CD8-positive, alpha-beta memory T cell (primary cell): ENCODE measurements around the gene CFL1. TPM values are rescaled to one million over a fixed set of nuclear protein-coding genes. Genes with fewer than 3 reads are reported as not detected.

Experiments used
- CTCF ChIA-PET: fragments of 350-600 bp; sonication (Branson Sonifier 250); formaldehyde crosslinking; loops from one replicate; lab custom pipeline; 2021; ENCODE audit warnings: antibody characterized with exemption; lab: Charles Lee
- POLR2A ChIA-PET: fragments of 350-600 bp; sonication (Branson Sonifier 250); formaldehyde crosslinking; loops from one replicate; lab custom pipeline; 2021; ENCODE audit warnings: antibody characterized with exemption; lab: Charles Lee
- DNase-seq, 5 donors: peaks; one replicate each; pipeline versions ENCODE4 v3.0.0 to v3.0.0-alpha.2; 2020 to 2022; ENCODE audit warnings: mixed read lengths in 1 of 5
- H3K27ac ChIP-seq: one replicate; pipeline ENCODE4 v1.7.0; 2013; ENCODE audit warnings: low read depth, mild to moderate bottlenecking, low read length, moderate library complexity
- H3K27me3 ChIP-seq: 2 replicates; pipeline ENCODE4 v1.7.0; 2013; ENCODE audit warnings: low read length, mild to moderate bottlenecking; ENCODE audit not compliant: insufficient read depth, poor library complexity, severe bottlenecking
- H3K36me3 ChIP-seq: 2 replicates; pipeline ENCODE4 v1.7.0; 2013; ENCODE audit warnings: mild to moderate bottlenecking, low read length, moderate library complexity; ENCODE audit not compliant: insufficient read depth
- H3K4me1 ChIP-seq: 2 replicates; pipeline ENCODE4 v1.7.0; 2013; ENCODE audit warnings: mild to moderate bottlenecking, low read length, moderate library complexity; ENCODE audit not compliant: insufficient read depth
- H3K4me3 ChIP-seq: 2 replicates; pipeline ENCODE4 v1.7.0; 2013; ENCODE audit warnings: mild to moderate bottlenecking, low read length
- H3K9me3 ChIP-seq: 2 replicates; pipeline ENCODE4 v1.7.0; 2013; ENCODE audit warnings: mild to moderate bottlenecking, low read length
- H3K27ac Mint-ChIP-seq, 8 donors: one replicate each; pipeline ENCODE4 v1.8.0; 2020 to 2021; ENCODE audit warnings: mixed read lengths in 8 of 8, mild to moderate bottlenecking in 6 of 8, inconsistent platforms in 3 of 8, moderate library complexity in 3 of 8
- H3K27me3 Mint-ChIP-seq, 2 donors: one replicate each; pipeline ENCODE4 v1.8.0; 2020 to 2021; ENCODE audit warnings: mixed read lengths in 2 of 2, mild to moderate bottlenecking in 1 of 2, moderate library complexity in 1 of 2
- H3K36me3 Mint-ChIP-seq, 3 donors: one replicate each; pipeline ENCODE4 v1.8.0; 2020 to 2021; ENCODE audit warnings: mixed read lengths in 3 of 3, inconsistent platforms in 1 of 3, mild to moderate bottlenecking in 1 of 3
- H3K4me1 Mint-ChIP-seq, 3 donors: one replicate each; pipeline ENCODE4 v1.8.0; 2020 to 2021; ENCODE audit warnings: mixed read lengths in 3 of 3, inconsistent platforms in 1 of 3, mild to moderate bottlenecking in 1 of 3
- H3K4me3 Mint-ChIP-seq, 7 donors: one replicate each; pipeline ENCODE4 v1.8.0; 2020 to 2021; ENCODE audit warnings: mixed read lengths in 7 of 7, mild to moderate bottlenecking in 6 of 7, moderate library complexity in 4 of 7, inconsistent platforms in 2 of 7
- H3K9me3 Mint-ChIP-seq, 5 donors: one replicate each; pipeline ENCODE4 v1.8.0; 2020 to 2022; ENCODE audit warnings: mixed read lengths in 5 of 5, mild to moderate bottlenecking in 3 of 5, moderate library complexity in 2 of 5, inconsistent platforms in 1 of 5
- polyA plus RNA-seq: library from polyadenylated mRNA; unstranded; fragments of 300-500 nt; fragmentation: Illumina TruSeq; gene quantifications from one replicate; pipeline ENCODE4 v1.2.3, GENCODE V29; 2021
- total RNA-seq, 2 experiments: library from RNA; stranded (reverse); gene quantifications; one replicate each; pipeline ENCODE4 v1.2.3, GENCODE V29; 2021

Gene CFL1
- total and polyA plus RNA-seq, 3 experiments from 2014 or later, result 1,172 to 3,347 (median 1,226) TPM

DNA sequence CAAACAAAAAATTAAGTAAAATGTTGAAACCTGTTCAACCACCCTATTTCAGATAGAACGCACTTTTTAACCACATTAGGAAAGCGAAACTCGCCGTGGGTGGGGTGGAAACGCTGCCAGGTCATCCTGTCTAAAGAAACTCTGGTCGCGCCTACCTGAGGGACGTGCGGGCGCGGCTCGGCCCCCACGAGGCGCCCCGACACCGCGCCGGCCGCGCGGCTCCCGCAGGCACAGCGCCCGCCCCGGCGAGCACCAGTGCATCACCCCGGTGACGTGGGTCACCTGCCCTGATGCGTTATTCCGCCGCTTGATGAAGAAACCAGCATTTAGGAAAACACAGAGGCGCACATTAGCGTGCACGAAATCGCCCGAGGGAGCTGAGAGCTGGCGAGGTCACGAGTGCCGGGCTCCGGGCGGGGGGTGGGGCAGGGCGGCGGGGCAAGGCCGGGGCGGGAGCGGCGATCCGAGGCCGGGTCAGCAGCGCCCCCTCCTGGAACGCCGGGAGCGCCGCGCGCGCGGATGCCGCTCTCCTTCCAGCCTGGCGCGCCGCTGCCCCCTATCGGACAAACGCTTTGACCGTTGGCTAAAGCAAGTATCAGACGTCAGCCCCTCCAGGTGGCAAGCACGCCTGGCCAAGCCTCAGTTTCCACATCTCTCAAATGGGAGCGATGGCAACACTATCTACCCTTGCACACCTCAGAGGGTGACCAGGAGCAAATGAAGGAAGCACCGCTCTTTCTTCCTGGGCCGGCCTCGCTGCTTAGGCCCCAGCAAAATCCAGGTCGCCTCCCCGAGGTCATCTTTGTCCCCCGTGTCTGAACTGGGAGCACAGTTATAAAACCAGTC is 39.9 kb downstream of the CFL1 start:
- H3K27me3 Mint-ChIP-seq, result no peaks in the 10 kb centered on the region
- peak overlapping the region; percentile 62 for H3K4me3 ChIP-seq
- H3K27ac Mint-ChIP-seq, result peak overlapping the region in 7 of 8 donors; percentile 70 to 90 (median 77)
- no peaks in the 10 kb centered on the region for H3K9me3 Mint-ChIP-seq
- no peaks in the 10 kb centered on the region for H3K36me3 ChIP-seq
- CTCF ChIA-PET, result interaction anchor here (0.5 to 5.0 kb wide), 25 partner anchors 10 to 692 kb away, joined by 3 to 50 read pairs (median 5); partner anchors contain the start of genes AP5B1, FIBP, KAT5 and SNX32
- no peaks in the 10 kb centered on the region for H3K9me3 ChIP-seq
- H3K4me1 ChIP-seq, result peaks cover 10% of the 10 kb centered on the region
- H3K27ac ChIP-seq, result peak overlapping the region; percentile 53
- no peaks in the 10 kb centered on the region for H3K27me3 ChIP-seq
- peak; percentile 87 to 97 (median 93) for DNase-seq
- POLR2A ChIA-PET, result interaction anchor here (0.6 to 1.0 kb wide), 5 partner anchors 38 to 271 kb away, joined by 3 to 5 read pairs (median 5); no protein-coding TSS in a partner anchor
- peak overlapping the region; percentile 74 to 85 (median 81) for H3K4me3 Mint-ChIP-seq
- peaks cover 0 to 3% (median 0%) of the 10 kb centered on the region in 3 donors for H3K36me3 Mint-ChIP-seq
- H3K4me1 Mint-ChIP-seq, result peaks cover 8 to 11% (median 10%) of the 10 kb centered on the region in 3 donors

DNA sequence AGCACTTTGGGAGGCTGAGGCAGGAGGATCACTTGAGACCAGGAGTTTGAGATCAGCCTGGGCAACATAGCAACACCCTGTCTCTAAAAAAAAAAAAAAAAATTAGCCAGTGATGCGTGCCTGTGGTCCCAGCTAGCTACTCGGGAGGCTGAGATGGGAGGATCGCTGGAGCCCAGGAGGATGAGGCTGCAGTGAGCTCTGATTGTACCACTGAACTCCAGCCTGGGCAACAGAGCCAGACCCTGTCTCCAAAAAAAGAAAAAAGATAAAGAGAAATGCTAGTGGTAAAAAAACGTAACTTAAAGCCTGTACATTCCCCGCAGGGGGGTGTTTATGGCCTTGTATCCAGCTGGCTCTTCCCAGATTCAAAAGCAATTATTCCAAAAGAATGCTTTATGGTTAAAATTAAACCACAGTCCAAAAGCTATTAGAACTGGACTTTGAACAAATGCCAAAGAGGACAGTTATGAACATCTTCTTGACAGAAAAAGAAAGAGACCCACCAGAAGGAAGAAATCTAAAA is 40.6 kb downstream of the CFL1 start:
- Mint-ChIP-seq H3K4me1 (peaks cover 8 to 11% (median 10%) of the 10 kb centered on the region in 3 donors), H3K9me3 (no peaks in the 10 kb centered on the region), H3K27me3 (no peaks in the 10 kb centered on the region), H3K27ac (peak overlapping the region in 7 of 8 donors; percentile 49 to 90 (median 70)), H3K4me3 (peak overlapping the region; percentile 74 to 85 (median 81)), H3K36me3 (peaks cover 0 to 3% (median 0%) of the 10 kb centered on the region in 3 donors)
- Histone ChIP-seq H3K27ac (peak overlapping the region; percentile 53), H3K4me3 (peak overlapping the region; percentile 62), H3K4me1 (peaks cover 10% of the 10 kb centered on the region), H3K36me3 (no peaks in the 10 kb centered on the region), H3K27me3 (no peaks in the 10 kb centered on the region), H3K9me3 (no peaks in the 10 kb centered on the region)
- DNase-seq, result no peak
- ChIA-PET CTCF (interaction anchor here (0.5 to 5.0 kb wide), 22 partner anchors 9 to 692 kb away, joined by 3 to 50 read pairs (median 4); partner anchors contain the start of genes AP5B1, FIBP, KAT5 and SNX32), POLR2A (interaction anchor here (0.6 to 1.0 kb wide), 4 partner anchors 24 to 271 kb away, joined by 3 to 5 read pairs (median 4); no protein-coding TSS in a partner anchor)

DNA sequence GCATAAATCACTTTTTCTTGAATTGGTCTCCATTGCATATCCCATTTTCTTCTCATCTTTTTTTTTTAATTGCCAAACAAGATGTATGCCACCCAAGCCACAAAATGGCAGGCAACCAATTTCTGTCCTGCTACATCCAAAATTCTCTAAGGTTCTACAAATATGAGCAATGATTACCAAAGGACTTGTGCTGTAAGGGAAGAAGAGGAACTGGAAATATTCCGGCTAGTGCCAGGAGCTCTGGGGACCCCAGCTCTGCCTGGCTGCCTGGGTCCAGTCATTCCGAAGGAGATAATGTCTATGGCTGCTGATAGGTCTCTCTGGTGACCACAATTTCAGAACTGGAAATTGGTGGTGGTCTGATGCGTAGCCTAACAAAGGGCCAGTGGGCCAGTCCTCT is 41.3 kb downstream of the CFL1 start:
- POLR2A ChIA-PET, result interaction anchor here (0.7 kb wide), 1 partner anchor 25 kb away, joined by 3 read pairs; no protein-coding TSS in a partner anchor
- Histone ChIP-seq H3K9me3 (no peaks in the 10 kb centered on the region), H3K4me1 (peaks cover 10% of the 10 kb centered on the region), H3K27ac (no peak overlapping the region), H3K4me3 (no peak overlapping the region), H3K36me3 (no peaks in the 10 kb centered on the region), H3K27me3 (no peaks in the 10 kb centered on the region)
- no peak for DNase-seq
- CTCF ChIA-PET, result interaction anchor here (1.0 to 5.0 kb wide), 13 partner anchors 9 to 206 kb away, joined by 3 to 50 read pairs (median 5); partner anchors contain the start of genes AP5B1, FIBP and KAT5
- peaks cover 0 to 3% (median 0%) of the 10 kb centered on the region in 3 donors for H3K36me3 Mint-ChIP-seq
- H3K27ac Mint-ChIP-seq, result peak overlapping the region in 1 of 8 donors; percentile 1
- no peaks in the 10 kb centered on the region for H3K27me3 Mint-ChIP-seq
- H3K9me3 Mint-ChIP-seq, result no peaks in the 10 kb centered on the region
- peak overlapping the region in 5 of 7 donors; percentile 26 to 81 (median 74) for H3K4me3 Mint-ChIP-seq
- peaks cover 8 to 11% (median 10%) of the 10 kb centered on the region in 3 donors for H3K4me1 Mint-ChIP-seq

DNA sequence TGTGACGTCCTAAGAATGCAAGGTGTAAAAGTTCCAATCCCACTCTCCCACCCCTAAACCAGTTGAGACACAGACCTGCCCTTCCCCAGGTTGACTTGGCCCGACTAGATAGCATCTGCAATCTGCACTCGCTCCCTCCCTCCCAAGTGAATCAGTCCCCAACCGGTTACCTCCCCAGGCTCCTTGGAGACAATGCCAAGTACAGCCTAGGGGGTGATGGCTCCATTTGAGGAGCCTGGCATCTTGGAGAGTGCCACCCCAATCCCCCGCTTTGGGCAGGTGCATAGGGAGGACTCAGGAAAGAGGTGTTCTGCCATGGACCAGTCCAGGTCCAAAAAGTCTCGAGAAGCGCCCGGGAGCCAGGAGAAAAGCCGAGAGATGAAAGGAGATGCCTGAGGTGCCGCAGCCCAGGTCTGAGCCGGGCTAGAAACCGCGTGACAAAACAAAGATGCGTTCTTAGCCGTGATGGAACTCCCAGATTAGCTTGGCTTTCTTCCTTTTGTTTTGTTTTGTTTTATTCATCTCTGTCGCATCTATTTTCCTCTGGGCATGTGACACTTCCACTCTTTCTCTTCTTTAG is 42.9 kb downstream of the CFL1 start:
- H3K27ac Mint-ChIP-seq, result no peak overlapping the region
- no peak for DNase-seq
- peaks cover 0 to 3% (median 0%) of the 10 kb centered on the region in 3 donors for H3K36me3 Mint-ChIP-seq
- no peaks in the 10 kb centered on the region for H3K9me3 Mint-ChIP-seq
- Histone ChIP-seq H3K27ac (no peak overlapping the region), H3K4me3 (no peak overlapping the region), H3K9me3 (no peaks in the 10 kb centered on the region), H3K36me3 (no peaks in the 10 kb centered on the region), H3K27me3 (no peaks in the 10 kb centered on the region), H3K4me1 (peaks cover 10% of the 10 kb centered on the region)
- H3K27me3 Mint-ChIP-seq, result no peaks in the 10 kb centered on the region
- POLR2A ChIA-PET, result no interaction called here
- peaks cover 8 to 11% (median 10%) of the 10 kb centered on the region in 3 donors for H3K4me1 Mint-ChIP-seq
- CTCF ChIA-PET, result interaction anchor here (4.4 to 5.0 kb wide), 2 partner anchors 36 to 103 kb away, joined by 47 to 50 read pairs; partner anchors contain the start of genes AP5B1 and KAT5
- no peak overlapping the region for H3K4me3 Mint-ChIP-seq

DNA sequence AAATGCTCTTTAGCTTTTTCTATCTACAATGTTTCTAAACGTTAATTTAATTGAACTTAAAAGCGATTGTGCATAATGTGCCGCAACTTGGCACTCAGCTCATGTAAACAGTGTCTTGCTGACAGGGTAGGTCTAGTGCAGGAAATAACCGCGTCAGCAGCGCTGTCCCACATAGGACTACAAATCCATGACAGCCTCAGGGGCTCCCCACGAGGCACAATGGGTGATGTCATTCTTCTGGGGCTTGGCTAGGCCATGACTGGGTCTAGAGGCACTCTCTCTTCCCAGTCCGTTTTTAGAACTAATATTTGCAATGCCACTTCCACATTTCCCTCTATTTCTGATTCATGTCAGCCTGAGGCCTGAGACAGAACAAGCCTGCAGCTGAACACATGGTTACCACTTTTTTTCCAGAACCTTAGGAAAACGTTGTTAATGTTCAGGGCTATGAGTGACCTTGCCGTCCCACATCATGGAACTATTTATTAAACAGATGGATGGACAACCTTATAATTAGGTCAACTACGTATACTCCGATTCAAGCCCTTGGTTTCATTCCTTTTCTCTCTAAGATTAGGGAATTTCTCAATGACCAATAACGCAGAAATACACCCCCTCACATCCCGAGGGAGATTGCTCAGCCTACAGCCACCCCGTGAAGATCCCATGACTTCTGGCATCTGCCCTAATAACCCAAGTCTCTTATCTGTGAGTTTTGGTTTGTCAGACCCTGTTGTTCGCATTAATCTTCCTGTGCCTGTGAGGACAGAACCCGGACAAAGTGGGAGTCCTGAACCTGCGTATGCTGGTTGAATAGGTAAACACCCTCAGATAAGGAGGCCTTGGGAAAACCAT is 43.6 kb downstream of the CFL1 start:
- CTCF ChIA-PET, result interaction anchor here (5.0 kb wide), 1 partner anchor 102 kb away, joined by 50 read pairs; the partner anchor contains the start of gene KAT5
- H3K4me3 ChIP-seq, result no peak overlapping the region
- no peaks in the 10 kb centered on the region for H3K27me3 ChIP-seq
- Mint-ChIP-seq H3K27me3 (no peaks in the 10 kb centered on the region), H3K9me3 (no peaks in the 10 kb centered on the region), H3K4me1 (peaks cover 8 to 11% (median 10%) of the 10 kb centered on the region in 3 donors), H3K4me3 (no peak overlapping the region), H3K27ac (no peak overlapping the region), H3K36me3 (peaks cover 0 to 3% (median 0%) of the 10 kb centered on the region in 3 donors)
- H3K36me3 ChIP-seq, result no peaks in the 10 kb centered on the region
- H3K27ac ChIP-seq, result no peak overlapping the region
- DNase-seq, result no peak
- H3K4me1 ChIP-seq, result peaks cover 10% of the 10 kb centered on the region
- POLR2A ChIA-PET, result no interaction called here
- no peaks in the 10 kb centered on the region for H3K9me3 ChIP-seq

DNA sequence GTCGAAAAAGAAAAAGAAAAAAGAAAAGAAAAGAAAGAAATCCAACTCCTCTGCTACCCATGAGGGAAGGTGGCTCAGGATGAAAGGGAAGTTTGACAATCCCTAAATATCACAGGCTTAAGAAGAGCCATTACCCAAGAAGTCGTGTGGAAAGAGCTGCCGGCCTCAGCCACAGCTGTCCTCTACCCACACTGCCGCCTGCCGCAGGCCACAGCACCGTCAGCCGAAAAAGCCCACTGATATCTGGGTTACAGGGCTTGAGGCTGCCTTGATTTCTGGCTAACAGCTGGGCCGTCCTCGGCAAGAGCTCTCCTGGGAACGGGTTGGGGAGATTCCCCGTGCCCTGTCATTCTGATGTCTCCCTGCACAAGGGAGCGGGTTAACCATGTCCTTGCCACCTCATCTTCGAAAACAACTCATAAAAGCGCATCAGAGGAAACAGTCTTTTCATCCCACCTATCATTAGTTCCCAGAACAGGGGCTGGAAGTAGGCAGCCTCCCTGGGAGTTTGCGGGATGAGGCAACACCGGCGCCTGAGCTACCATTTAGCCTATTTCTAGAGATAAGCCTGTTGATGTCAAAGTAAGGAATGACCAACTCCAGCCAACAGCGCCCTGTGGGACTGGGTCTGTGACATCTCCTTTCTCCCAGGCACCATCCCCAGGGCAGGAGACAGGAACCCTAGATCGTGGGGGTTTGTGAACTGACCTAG is 46.1 kb downstream of the CFL1 start:
- no peak for DNase-seq
- H3K9me3 Mint-ChIP-seq, result no peaks in the 10 kb centered on the region
- H3K27me3 Mint-ChIP-seq, result peaks cover 6 to 10% of the 10 kb centered on the region in 2 donors
- H3K36me3 Mint-ChIP-seq, result peaks cover 0 to 4% (median 0%) of the 10 kb centered on the region in 3 donors
- no peak overlapping the region for H3K4me3 Mint-ChIP-seq
- H3K27ac Mint-ChIP-seq, result no peak overlapping the region
- no peak overlapping the region for H3K4me3 ChIP-seq
- peaks cover under 1 to 5% (median 4%) of the 10 kb centered on the region in 3 donors for H3K4me1 Mint-ChIP-seq
- POLR2A ChIA-PET, result no interaction called here
- H3K9me3 ChIP-seq, result no peaks in the 10 kb centered on the region
- peaks cover 8% of the 10 kb centered on the region for H3K27me3 ChIP-seq
- H3K36me3 ChIP-seq, result no peaks in the 10 kb centered on the region
- H3K4me1 ChIP-seq, result peaks cover 2% of the 10 kb centered on the region
- CTCF ChIA-PET, result interaction anchor here (1.6 kb wide), 1 partner anchor 32 kb away, joined by 6 read pairs; no protein-coding TSS in a partner anchor
- no peak overlapping the region for H3K27ac ChIP-seq
